HG03139 (cell line): ENCODE measurements around the gene TPM1.

ENCODE experiments used
- ATAC-seq: cut with Tn5 transposase; IDR thresholded peaks from one replicate; pipeline ENCODE4 v1.9.1; 2021; ENCODE audit not compliant: unreplicated experiment

Gene TPM1

GRCh38 chr15:63052961-63053698, 10.6 kb downstream of the TPM1 start:
- ATAC-seq = no peak

GRCh38 chr15:63054281-63054683, 11.7 kb downstream of the TPM1 start:
- ATAC-seq = no peak

GRCh38 chr15:63054985-63055384, 12.4 kb downstream of the TPM1 start:
- ATAC-seq = no peak

- ATAC-seq = no peak
Observed at GRCh38 chr15:63056829-63057228, 14.3 kb downstream of the TPM1 start.

GRCh38 chr15:63057468-63058345, 15.2 kb downstream of the TPM1 start:
- no peak for ATAC-seq

- no peak for ATAC-seq
Observed at GRCh38 chr15:63059075-63059474, 16.5 kb downstream of the TPM1 start.

- no peak for ATAC-seq
Observed at GRCh38 chr15:63059573-63060216, 17.1 kb downstream of the TPM1 start.

GRCh38 chr15:63060699-63061098, 18.2 kb downstream of the TPM1 start:
- ATAC-seq = no peak

GRCh38 chr15:63061975-63062374, 19.4 kb downstream of the TPM1 start:
- ATAC-seq = no peak

- ATAC-seq = no peak
Observed at GRCh38 chr15:63063164-63063756, 20.7 kb downstream of the TPM1 start.

GRCh38 chr15:63063877-63064409, 21.4 kb downstream of the TPM1 start:
- ATAC-seq = no peak

- ATAC-seq = no peak
Observed at GRCh38 chr15:63065262-63066221, 23.0 kb downstream of the TPM1 start.

GRCh38 chr15:63066272-63066671, 23.7 kb downstream of the TPM1 start:
- no peak for ATAC-seq

GRCh38 chr15:63067306-63067705, 24.8 kb downstream of the TPM1 start:
- ATAC-seq = no peak

- no peak for ATAC-seq
Observed at GRCh38 chr15:63067976-63068743, 25.6 kb downstream of the TPM1 start.

- no peak for ATAC-seq
Observed at GRCh38 chr15:63069616-63070090, 27.1 kb downstream of the TPM1 start.

GRCh38 chr15:63070681-63071129, 28.2 kb downstream of the TPM1 start:
- ATAC-seq = no peak

- no peak for ATAC-seq
Observed at GRCh38 chr15:63071288-63071909, 28.9 kb downstream of the TPM1 start.
